Ishikawa (cell line): ENCODE measurements around the gene BEX3.

Experiments
- CEBPB ChIP-seq: IDR thresholded peaks from 2 replicates; pipeline ENCODE4 v1.6.1; 2012
- CREB1 ChIP-seq: IDR thresholded peaks from 2 replicates; pipeline ENCODE4 v1.6.1; 2012; ENCODE audit warnings: low read depth
- EGR1 ChIP-seq: IDR thresholded peaks from 2 replicates; pipeline ENCODE4 v1.6.1; 2012
- EP300 ChIP-seq: IDR thresholded peaks from 2 replicates; pipeline ENCODE4 v1.6.1; 2012; ENCODE audit warnings: borderline replicate concordance
- FOXM1 ChIP-seq: IDR thresholded peaks from 2 replicates; pipeline ENCODE4 v1.6.1; 2012; ENCODE audit warnings: low read depth, borderline replicate concordance
- NFIC ChIP-seq: IDR thresholded peaks from 2 replicates; pipeline ENCODE4 v1.6.1; 2012
- RAD21 ChIP-seq: IDR thresholded peaks from 2 replicates; pipeline ENCODE4 v1.6.1; 2012; ENCODE audit warnings: low read depth
- TAF1 ChIP-seq: IDR thresholded peaks from 2 replicates; pipeline ENCODE4 v1.6.1; 2012; ENCODE audit warnings: low read depth, mild to moderate bottlenecking
- TCF12 ChIP-seq: IDR thresholded peaks from 2 replicates; pipeline ENCODE4 v1.6.1; 2012; ENCODE audit warnings: low read depth
- TEAD4 ChIP-seq: IDR thresholded peaks from 2 replicates; pipeline ENCODE4 v1.6.1; 2012
- YY1 ChIP-seq: IDR thresholded peaks from 2 replicates; pipeline ENCODE4 v1.6.1; 2012; ENCODE audit warnings: low read depth
- ZBTB7A ChIP-seq: IDR thresholded peaks from 2 replicates; pipeline ENCODE4 v1.6.1; 2012; ENCODE audit warnings: low read depth
- TF ChIP-seq, protein P1 (sequence below): IDR thresholded peaks from 2 replicates; pipeline ENCODE4 v1.6.1; 2012
- TF ChIP-seq, protein P2 (sequence below): IDR thresholded peaks from 2 replicates; pipeline ENCODE4 v1.6.1; 2012; ENCODE audit warnings: low read depth, mild to moderate bottlenecking
- TF ChIP-seq, protein P3 (sequence below): IDR thresholded peaks from 2 replicates; pipeline ENCODE4 v1.6.1; 2012

BEX3 gene

GRCh38 chrX:103378990-103379389 lies 2.7 kb downstream of the BEX3 start:
- TF ChIP-seq ZBTB7A (no peak), CEBPB (no peak), FOXM1 (no peak), TAF1 (no peak), NFIC (no peak), EP300 (no peak), TEAD4 (no peak), CREB1 (no peak), RAD21 (no peak), TCF12 (no peak)
- TF ChIP-seq, protein P1, sequence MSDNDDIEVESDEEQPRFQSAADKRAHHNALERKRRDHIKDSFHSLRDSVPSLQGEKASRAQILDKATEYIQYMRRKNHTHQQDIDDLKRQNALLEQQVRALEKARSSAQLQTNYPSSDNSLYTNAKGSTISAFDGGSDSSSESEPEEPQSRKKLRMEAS: no peak
- TF ChIP-seq, protein P2, sequence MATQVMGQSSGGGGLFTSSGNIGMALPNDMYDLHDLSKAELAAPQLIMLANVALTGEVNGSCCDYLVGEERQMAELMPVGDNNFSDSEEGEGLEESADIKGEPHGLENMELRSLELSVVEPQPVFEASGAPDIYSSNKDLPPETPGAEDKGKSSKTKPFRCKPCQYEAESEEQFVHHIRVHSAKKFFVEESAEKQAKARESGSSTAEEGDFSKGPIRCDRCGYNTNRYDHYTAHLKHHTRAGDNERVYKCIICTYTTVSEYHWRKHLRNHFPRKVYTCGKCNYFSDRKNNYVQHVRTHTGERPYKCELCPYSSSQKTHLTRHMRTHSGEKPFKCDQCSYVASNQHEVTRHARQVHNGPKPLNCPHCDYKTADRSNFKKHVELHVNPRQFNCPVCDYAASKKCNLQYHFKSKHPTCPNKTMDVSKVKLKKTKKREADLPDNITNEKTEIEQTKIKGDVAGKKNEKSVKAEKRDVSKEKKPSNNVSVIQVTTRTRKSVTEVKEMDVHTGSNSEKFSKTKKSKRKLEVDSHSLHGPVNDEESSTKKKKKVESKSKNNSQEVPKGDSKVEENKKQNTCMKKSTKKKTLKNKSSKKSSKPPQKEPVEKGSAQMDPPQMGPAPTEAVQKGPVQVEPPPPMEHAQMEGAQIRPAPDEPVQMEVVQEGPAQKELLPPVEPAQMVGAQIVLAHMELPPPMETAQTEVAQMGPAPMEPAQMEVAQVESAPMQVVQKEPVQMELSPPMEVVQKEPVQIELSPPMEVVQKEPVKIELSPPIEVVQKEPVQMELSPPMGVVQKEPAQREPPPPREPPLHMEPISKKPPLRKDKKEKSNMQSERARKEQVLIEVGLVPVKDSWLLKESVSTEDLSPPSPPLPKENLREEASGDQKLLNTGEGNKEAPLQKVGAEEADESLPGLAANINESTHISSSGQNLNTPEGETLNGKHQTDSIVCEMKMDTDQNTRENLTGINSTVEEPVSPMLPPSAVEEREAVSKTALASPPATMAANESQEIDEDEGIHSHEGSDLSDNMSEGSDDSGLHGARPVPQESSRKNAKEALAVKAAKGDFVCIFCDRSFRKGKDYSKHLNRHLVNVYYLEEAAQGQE: no peak

- TF ChIP-seq, protein P2: no peak
- TF ChIP-seq NFIC (no peak), TEAD4 (no peak), TCF12 (no peak), EP300 (no peak), CEBPB (no peak), ZBTB7A (no peak), TAF1 (no peak), EGR1 (no peak), FOXM1 (no peak), YY1 (no peak), RAD21 (no peak), CREB1 (no peak)
- TF ChIP-seq, protein P3, sequence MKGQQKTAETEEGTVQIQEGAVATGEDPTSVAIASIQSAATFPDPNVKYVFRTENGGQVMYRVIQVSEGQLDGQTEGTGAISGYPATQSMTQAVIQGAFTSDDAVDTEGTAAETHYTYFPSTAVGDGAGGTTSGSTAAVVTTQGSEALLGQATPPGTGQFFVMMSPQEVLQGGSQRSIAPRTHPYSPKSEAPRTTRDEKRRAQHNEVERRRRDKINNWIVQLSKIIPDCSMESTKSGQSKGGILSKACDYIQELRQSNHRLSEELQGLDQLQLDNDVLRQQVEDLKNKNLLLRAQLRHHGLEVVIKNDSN: no peak
- TF ChIP-seq, protein P1: no peak
Measured at GRCh38 chrX:103382877-103383276, 6.5 kb downstream of the BEX3 start.

DNA sequence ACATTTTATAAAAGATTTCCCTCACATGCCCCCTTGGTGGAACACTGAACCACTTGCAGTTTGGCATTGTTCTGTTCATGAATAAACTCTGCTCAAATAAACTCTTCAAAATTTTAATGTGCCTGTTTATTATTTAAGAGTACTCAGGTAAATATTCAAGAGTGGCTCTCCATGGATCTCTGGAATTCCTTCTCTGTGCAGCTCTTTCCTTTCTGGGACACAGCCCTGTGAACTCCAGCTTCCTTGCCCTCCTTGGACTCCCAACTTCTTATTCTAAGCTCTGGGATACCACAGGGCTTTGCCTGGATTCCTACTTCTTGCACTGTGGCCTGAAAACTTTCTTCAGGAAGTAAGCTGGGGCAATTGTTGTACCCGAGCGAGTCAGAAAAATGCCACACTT lies 8.3 kb downstream of the BEX3 start:
- no peak for TF ChIP-seq CEBPB
- TF ChIP-seq, protein P2: no peak
- no peak for TF ChIP-seq ZBTB7A

- TF ChIP-seq RAD21: no peak
- TF ChIP-seq CEBPB: no peak
- TF ChIP-seq, protein P2: no peak
- TF ChIP-seq, protein P1: no peak
- no peak for TF ChIP-seq EP300
- no peak for TF ChIP-seq TAF1
- TF ChIP-seq FOXM1: no peak
- TF ChIP-seq EGR1: no peak
- TF ChIP-seq, protein P3: no peak
- TF ChIP-seq NFIC: no peak
- TF ChIP-seq CREB1: no peak
- TF ChIP-seq TCF12: no peak
- TF ChIP-seq YY1: no peak
- TF ChIP-seq ZBTB7A: no peak
- TF ChIP-seq TEAD4: no peak
Measured at GRCh38 chrX:103386332-103386731, 10.0 kb downstream of the BEX3 start.
